Hepatocyte (in vitro differentiated cells): ENCODE measurements around the gene HNRNPK. TPM values are rescaled to one million over a fixed set of nuclear protein-coding genes. Genes with fewer than 3 reads are reported as not detected.

Source experiments
- DNase-seq: peaks from one replicate; pipeline ENCODE4 v3.0.0-alpha.2; 2016; ENCODE audit warnings: low spot score
- H2AFZ ChIP-seq: fragments of 200-600 bp; sonication (generic); 2 replicates; pipeline ENCODE4 v1.6.0; 2016; ENCODE audit warnings: antibody characterized with exemption, mild to moderate bottlenecking
- H3K27ac ChIP-seq: fragments of 200-600 bp; sonication (generic); 2 replicates; pipeline ENCODE4 v1.5.1; 2016; ENCODE audit warnings: mild to moderate bottlenecking
- H3K27me3 ChIP-seq: fragments of 200-600 bp; sonication (generic); 2 replicates; pipeline ENCODE4 v1.6.1; 2016
- H3K36me3 ChIP-seq: fragments of 200-600 bp; sonication (generic); replicated peaks from 2 replicates; pipeline ENCODE4 v1.5.1; 2016; ENCODE audit warnings: low read depth; ENCODE audit not compliant: insufficient read depth
- H3K4me1 ChIP-seq: fragments of 200-600 bp; sonication (generic); 2 replicates; pipeline ENCODE4 v1.5.1; 2016; ENCODE audit warnings: mild to moderate bottlenecking, moderate library complexity; ENCODE audit not compliant: insufficient read depth
- H3K4me2 ChIP-seq: fragments of 200-600 bp; sonication (generic); 2 replicates; pipeline ENCODE4 v1.6.0; 2016
- H3K4me3 ChIP-seq: fragments of 200-600 bp; sonication (generic); 2 replicates; pipeline ENCODE4 v1.5.1; 2016; ENCODE audit warnings: mild to moderate bottlenecking
- H3K79me2 ChIP-seq: fragments of 200-600 bp; sonication (generic); 2 replicates; pipeline ENCODE4 v1.6.0; 2017; ENCODE audit warnings: mild to moderate bottlenecking
- H3K9me2 ChIP-seq: fragments of 200-600 bp; sonication (generic); replicated peaks from 2 replicates; pipeline ENCODE4 v1.6.0; 2017; ENCODE audit warnings: mild to moderate bottlenecking; ENCODE audit not compliant: insufficient read depth
- H3K9me3 ChIP-seq: fragments of 200-600 bp; sonication (generic); 2 replicates; pipeline ENCODE4 v1.5.1; 2016; ENCODE audit warnings: low read depth, mild to moderate bottlenecking
- H4K20me1 ChIP-seq: fragments of 200-600 bp; sonication (generic); 2 replicates; pipeline ENCODE4 v1.6.0; 2016; ENCODE audit warnings: mild to moderate bottlenecking; ENCODE audit not compliant: insufficient read depth, poor library complexity, severe bottlenecking
- EZH2 ChIP-seq: fragments of 200-600 bp; sonication (generic); IDR thresholded peaks from 2 replicates; pipeline ENCODE4 v1.6.1; 2016; ENCODE audit warnings: antibody characterized with exemption, mild to moderate bottlenecking, borderline replicate concordance
- EZH2phosphoT487 ChIP-seq: fragments of 200-600 bp; sonication (generic); IDR thresholded peaks from one replicate; pipeline ENCODE4 v1.6.1; 2018; ENCODE audit warnings: antibody characterized with exemption, mild to moderate bottlenecking, low read depth, moderate library complexity; ENCODE audit not compliant: unreplicated experiment, severe bottlenecking
- WGBS: methylation state at CpG from one replicate; pipeline ENCODE4 v1.1.6; 2016; ENCODE audit warnings: low lambda C conversion rate; ENCODE audit errors: missing lambda C conversion rate; 5-methylcytosine and 5-hydroxymethylcytosine counted together
- polyA plus RNA-seq: library from polyadenylated mRNA; unstranded; fragments of >200 nt; fragmentation: Nextera tagmentation; extraction: Ambion mirVana; gene quantifications from 2 replicates; pipeline ENCODE4 v1.2.1, GENCODE V29; 2016
- total RNA-seq: library from RNA; depleted of rRNA; stranded (reverse); fragments of >200 nt; gene quantifications from 2 replicates; pipeline ENCODE4 v1.2.3, GENCODE V29; 2014
- TF ChIP-seq, protein P1 (sequence below): fragments of 200-600 bp; sonication (generic); IDR thresholded peaks from 2 replicates; pipeline ENCODE4 v1.5.1; 2016; ENCODE audit warnings: antibody characterized with exemption, mild to moderate bottlenecking; ENCODE audit not compliant: poor library complexity

The HNRNPK gene
- total and polyA plus RNA-seq, 2 experiments from 2014 or later = 458 to 579 TPM

DNA sequence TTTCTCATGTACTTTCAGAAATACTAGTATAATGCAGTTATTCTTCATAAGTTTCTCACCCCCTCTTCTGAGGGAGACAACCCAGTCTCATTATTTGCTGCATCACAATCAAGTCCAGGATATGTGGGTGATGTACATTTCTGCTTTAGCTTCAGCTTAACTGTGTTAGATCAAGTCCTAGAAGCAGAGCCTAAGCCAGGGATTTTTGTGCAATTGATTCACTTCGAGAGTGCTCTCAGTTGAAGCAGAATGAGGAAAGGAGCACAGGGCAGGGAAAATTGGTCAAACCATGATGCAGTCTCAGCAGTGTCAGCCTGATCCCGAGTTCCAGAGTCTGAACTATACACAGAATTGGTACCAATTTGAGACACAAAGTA is 15.1 kb downstream of the HNRNPK start:
- H3K27ac ChIP-seq = peak overlapping the region; percentile 44
- peaks cover 11% of the 10 kb centered on the region for H3K79me2 ChIP-seq
- DNase-seq = no peak
- peaks cover 7% of the 10 kb centered on the region for H3K36me3 ChIP-seq
- H3K27me3 ChIP-seq = no peaks in the 10 kb centered on the region
- no peaks in the 10 kb centered on the region for H3K9me3 ChIP-seq
- no peak overlapping the region for H3K4me3 ChIP-seq
- no peak overlapping the region for H2AFZ ChIP-seq
- H3K9me2 ChIP-seq = no peaks in the 10 kb centered on the region
- peaks cover 27% of the 10 kb centered on the region for H4K20me1 ChIP-seq
- H3K4me2 ChIP-seq = no peak overlapping the region
- TF ChIP-seq, protein P1, sequence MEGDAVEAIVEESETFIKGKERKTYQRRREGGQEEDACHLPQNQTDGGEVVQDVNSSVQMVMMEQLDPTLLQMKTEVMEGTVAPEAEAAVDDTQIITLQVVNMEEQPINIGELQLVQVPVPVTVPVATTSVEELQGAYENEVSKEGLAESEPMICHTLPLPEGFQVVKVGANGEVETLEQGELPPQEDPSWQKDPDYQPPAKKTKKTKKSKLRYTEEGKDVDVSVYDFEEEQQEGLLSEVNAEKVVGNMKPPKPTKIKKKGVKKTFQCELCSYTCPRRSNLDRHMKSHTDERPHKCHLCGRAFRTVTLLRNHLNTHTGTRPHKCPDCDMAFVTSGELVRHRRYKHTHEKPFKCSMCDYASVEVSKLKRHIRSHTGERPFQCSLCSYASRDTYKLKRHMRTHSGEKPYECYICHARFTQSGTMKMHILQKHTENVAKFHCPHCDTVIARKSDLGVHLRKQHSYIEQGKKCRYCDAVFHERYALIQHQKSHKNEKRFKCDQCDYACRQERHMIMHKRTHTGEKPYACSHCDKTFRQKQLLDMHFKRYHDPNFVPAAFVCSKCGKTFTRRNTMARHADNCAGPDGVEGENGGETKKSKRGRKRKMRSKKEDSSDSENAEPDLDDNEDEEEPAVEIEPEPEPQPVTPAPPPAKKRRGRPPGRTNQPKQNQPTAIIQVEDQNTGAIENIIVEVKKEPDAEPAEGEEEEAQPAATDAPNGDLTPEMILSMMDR = no peak
- TF ChIP-seq EZH2 (no peak), EZH2phosphoT487 (no peak)
- H3K4me1 ChIP-seq = no peaks in the 10 kb centered on the region
- 56% methylated on average over 2 of the region's 2 CpGs for WGBS

DNA sequence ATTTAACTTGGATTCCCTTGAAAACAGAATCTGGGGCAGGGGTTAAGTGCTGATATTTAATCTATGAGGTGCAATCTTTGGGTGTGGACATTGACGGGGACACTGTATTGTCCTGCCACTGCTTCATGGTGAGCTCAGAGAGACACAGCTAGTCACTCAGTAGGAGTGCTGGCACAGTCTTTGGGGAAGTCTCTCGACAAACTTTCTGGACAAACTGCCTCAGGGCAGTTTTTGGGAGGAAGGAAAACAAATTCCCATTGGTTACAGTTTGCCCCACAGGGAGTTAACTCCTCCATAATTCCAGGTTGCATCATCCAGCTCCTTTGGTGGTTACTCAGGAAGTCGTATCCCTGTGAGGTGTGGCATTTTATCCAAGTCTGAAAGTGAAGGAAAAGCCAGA is 17.9 kb downstream of the HNRNPK start:
- WGBS = 41% methylated on average over 3 of the region's 3 CpGs
- no peaks in the 10 kb centered on the region for H3K9me2 ChIP-seq
- TF ChIP-seq, protein P1 = no peak
- TF ChIP-seq EZH2phosphoT487 = no peak
- no peak for TF ChIP-seq EZH2
- H4K20me1 ChIP-seq = peaks cover 1% of the 10 kb centered on the region
- H3K4me3 ChIP-seq = no peak overlapping the region
- no peak for DNase-seq
- H3K4me1 ChIP-seq = no peaks in the 10 kb centered on the region
- H3K4me2 ChIP-seq = no peak overlapping the region
- H3K27me3 ChIP-seq = no peaks in the 10 kb centered on the region
- H2AFZ ChIP-seq = no peak overlapping the region
- peaks cover 4% of the 10 kb centered on the region for H3K36me3 ChIP-seq
- H3K79me2 ChIP-seq = no peaks in the 10 kb centered on the region
- no peaks in the 10 kb centered on the region for H3K9me3 ChIP-seq
- H3K27ac ChIP-seq = no peak overlapping the region

DNA sequence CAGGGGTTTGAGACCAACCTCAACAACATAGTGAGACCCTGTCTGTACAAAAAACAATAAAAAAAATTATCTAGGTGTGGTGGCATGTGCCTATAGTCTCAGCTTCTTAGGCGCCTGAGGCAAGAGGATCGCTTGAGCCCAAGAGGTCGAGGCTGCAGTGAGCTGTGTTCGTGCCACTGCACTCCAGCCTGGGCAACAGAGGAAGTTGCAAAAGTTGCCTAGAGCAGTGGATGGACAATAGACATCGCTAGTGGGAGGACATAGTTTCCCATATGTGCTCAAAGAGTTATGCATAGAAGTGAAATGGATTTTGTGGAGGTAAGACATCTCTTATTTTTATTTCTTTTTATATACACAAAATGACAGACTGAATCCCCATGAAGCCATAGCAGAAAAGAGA is 19.0 kb downstream of the HNRNPK start:
- H2AFZ ChIP-seq = no peak overlapping the region
- H3K36me3 ChIP-seq = no peaks in the 10 kb centered on the region
- TF ChIP-seq, protein P1 = no peak
- TF ChIP-seq EZH2phosphoT487 (no peak), EZH2 (no peak)
- H3K79me2 ChIP-seq = no peaks in the 10 kb centered on the region
- no peak overlapping the region for H3K4me2 ChIP-seq
- H4K20me1 ChIP-seq = no peaks in the 10 kb centered on the region
- no peaks in the 10 kb centered on the region for H3K9me2 ChIP-seq
- no peaks in the 10 kb centered on the region for H3K27me3 ChIP-seq
- WGBS = 89% methylated on average over 5 of the region's 5 CpGs
- H3K4me3 ChIP-seq = no peak overlapping the region
- no peaks in the 10 kb centered on the region for H3K4me1 ChIP-seq
- DNase-seq = no peak
- no peak overlapping the region for H3K27ac ChIP-seq
- H3K9me3 ChIP-seq = no peaks in the 10 kb centered on the region

DNA sequence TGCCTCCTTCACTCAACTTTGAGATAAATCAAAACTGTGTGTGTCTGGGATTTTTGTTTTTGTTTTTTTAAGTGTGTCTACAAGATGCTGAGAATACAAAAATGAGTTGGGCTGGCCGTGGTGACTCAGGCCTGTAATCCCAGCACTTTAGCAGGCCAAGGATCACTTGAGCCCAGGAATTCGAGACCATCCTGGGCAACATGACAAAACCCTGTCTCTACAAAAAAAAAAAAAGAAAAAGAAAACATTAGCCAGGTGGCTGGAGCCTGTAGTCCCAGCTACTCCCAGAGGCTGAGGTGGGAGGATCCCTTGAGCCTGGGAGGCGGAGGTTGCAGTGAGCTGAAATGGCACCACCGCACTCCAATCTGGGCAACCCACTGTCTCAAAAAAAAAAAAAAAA is 21.0 kb downstream of the HNRNPK start:
- Histone ChIP-seq H3K36me3 (no peaks in the 10 kb centered on the region), H3K27ac (no peak overlapping the region), H3K79me2 (no peaks in the 10 kb centered on the region), H4K20me1 (no peaks in the 10 kb centered on the region), H3K9me3 (no peaks in the 10 kb centered on the region), H3K4me2 (no peak overlapping the region), H2AFZ (no peak overlapping the region), H3K9me2 (no peaks in the 10 kb centered on the region), H3K27me3 (no peaks in the 10 kb centered on the region), H3K4me1 (no peaks in the 10 kb centered on the region), H3K4me3 (no peak overlapping the region)
- 69% methylated on average over 4 of the region's 4 CpGs for WGBS
- TF ChIP-seq EZH2 (no peak), EZH2phosphoT487 (no peak)
- TF ChIP-seq, protein P1 = no peak
- peak; percentile 34 for DNase-seq
